ENCODE data around the gene MANBA.
"Not testable (repeated sequence)": the region's sequence is repeated elsewhere in the genome, so short reads cannot be mapped to it uniquely, and the experiment has no call there.

Gene MANBA

DNA sequence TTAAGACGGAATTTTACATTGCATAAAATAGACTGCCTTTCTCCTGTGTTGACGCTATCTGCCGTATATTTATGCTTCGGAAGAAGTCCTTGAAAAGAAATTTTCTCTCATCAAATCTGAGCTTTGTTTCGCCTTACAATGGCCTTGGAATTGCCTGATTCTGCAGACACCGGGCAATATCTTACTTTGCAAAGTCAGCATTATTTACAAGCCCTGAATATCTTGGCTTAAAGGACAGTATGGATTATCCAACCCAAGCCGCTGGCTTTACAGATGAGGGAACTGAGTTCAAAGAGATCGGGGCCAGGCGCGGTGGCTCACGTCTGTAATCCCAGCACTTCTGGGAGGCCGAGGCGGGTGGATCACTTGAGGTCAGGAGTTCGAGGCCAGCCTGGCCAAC is 1.1 kb upstream of the MANBA start:
- no peak for DNase-seq (ENCODE audit: low read depth)

GRCh38 chr4:102761296-102761701 is 531 bp upstream of the MANBA start:
- no peak for DNase-seq (ENCODE audit: low read depth)

DNA sequence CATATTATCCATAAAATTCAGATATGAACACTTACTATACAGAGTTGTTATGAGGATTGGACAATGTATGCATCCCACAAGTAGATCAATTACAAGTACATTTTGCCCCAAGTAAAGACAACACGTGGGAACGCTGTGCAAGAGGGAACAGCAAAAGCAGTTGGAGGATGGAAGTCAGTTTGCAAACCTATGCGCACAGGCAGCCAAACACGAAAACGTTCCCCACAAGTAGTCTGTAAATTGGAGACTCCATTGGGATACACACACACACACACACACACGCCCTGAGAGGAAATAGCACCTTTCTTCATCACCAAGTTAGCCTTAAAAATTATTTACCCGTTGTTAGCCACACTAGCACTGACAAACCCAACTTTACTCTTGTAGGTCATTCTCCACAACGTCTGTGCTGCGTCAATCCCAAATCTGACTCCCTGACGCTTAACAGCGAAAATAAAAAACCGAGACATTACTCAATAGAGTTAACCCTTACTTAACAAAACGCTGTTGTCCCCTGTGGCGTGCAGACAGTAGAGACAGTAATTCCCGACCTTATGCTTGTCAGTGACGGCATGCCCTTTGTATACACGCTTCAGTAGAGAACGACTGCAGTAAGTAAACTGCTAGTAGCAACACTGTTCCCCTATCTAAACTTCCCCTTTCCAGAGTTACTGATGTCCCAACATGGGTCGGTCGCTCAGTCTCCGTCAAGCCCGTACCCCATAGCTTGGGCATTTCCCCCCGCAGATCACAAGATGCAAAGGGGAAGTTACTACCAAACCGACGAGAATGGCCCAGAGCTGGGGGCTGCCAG is 730 bp downstream of the MANBA start:
- no peak for DNase-seq (ENCODE audit: low read depth)

DNA sequence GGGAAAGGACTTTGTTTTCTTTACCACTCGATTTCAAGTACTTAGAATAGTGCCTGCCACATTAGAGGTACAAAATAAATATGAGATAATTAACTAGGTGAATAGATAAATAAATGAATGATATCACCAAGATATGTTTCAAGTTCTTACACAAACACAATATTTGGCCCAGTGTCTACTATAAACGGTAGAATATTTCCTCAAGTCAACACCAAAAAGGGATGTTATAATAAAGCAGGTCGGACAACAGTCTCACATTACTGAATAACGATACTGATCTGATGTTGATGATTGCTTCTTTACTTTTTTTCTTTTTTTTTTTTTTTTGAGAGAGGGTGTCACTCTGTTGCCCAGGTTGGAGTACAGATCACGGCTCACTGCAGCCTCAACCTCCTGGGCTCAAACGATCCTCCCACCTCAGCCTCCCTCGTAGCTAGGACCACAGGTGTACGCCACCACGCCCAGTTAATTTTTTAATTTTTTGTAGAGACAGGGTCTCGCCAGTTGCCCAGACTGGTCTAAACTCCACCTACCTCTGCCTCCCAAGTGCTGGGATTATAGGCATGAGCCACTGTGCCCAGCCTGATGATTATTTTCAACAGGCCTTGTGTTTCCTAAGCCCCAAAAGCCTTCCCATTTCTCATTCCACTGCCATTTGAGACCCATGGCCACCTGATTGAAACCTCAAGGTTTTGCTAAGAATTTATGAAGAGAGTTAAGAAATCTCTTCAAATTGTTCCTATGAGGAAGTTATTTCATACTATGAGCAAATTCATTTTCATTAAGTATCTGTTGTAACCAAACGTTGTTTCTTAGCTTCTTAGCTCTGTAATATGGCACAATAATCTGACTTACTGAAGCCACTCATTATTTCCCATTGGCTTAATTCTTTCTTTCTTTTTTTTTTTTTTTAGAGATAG is 2.3 kb downstream of the MANBA start:
- no peak for DNase-seq (ENCODE audit: low read depth)

- DNase-seq (ENCODE audit: low read depth): no peak
These were observed 3.1 kb downstream of the MANBA start for GRCh38 chr4:102757681-102758080.

DNA sequence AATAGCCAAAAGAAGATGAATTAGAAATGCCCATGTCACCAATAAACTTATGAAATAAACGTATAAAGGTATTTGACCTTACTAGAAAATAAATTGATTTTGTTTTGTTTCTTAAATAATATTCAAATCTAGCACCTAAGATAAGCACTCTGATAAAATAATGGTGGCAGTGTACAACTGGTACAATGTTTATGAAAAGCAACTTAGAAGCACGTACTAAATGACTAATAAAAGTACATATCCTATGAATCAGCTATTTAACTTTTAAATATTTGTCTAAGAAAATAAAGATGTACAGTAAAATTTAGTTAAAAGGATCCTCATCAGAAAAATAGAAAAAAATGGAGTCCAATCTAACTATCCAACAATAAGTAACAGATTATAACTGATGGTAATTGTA is 6.7 kb downstream of the MANBA start:
- no peak for DNase-seq (ENCODE audit: low read depth)

GRCh38 chr4:102751941-102752340 is 8.8 kb downstream of the MANBA start:
- no peak for DNase-seq (ENCODE audit: low read depth)

- not testable (repeated sequence) for DNase-seq (ENCODE audit: low read depth)
These were observed 17.4 kb downstream of the MANBA start for GRCh38 chr4:102743352-102743751.

- DNase-seq (ENCODE audit: low read depth): not testable (repeated sequence)
These were observed 22.0 kb downstream of the MANBA start for GRCh38 chr4:102738802-102739201.

- no peak for DNase-seq (ENCODE audit: low read depth)
These were observed 23.9 kb downstream of the MANBA start for GRCh38 chr4:102736636-102737549.

DNA sequence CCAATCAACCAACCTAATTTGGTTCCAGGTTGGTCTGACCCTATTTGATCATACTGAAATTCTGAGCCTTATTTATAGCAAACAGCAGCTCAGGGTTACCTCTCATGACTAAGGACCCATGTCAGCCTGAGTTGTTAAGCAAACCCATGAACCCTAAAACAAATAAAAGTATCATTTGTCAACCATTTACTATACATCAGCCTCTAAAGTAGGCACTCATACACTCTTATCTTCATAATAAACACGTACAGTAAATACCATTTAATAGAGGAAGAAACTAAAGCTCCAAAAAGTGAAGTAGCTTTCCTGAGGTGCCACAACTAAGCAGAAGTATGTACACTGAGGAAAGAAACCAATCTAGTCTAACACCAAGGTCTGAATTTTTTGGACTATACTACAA is 25.2 kb downstream of the MANBA start:
- no peak for DNase-seq (ENCODE audit: low read depth)

- no peak for DNase-seq (ENCODE audit: low read depth)
These were observed 26.0 kb downstream of the MANBA start for GRCh38 chr4:102734591-102735385.

DNA sequence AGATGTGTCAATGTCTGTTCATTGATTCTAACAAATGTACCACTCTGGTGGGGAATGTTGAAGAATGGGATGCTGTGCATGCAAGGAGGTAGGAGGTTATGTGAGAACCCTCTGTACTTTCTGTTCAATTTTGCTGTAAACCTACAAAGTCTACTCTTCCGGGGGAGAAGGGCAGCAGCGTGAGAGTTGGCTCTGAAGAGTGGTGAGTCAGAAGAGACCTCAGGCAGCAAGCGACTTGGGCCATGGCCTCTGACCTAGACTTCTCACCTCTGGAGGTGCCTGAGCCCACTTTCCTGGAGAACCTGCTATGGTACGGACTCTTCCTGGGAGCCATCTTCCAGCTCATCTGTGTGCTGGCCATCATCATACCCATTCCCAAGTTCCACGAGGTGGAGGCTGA is 26.7 kb downstream of the MANBA start:
- no peak for DNase-seq (ENCODE audit: low read depth)

- DNase-seq (ENCODE audit: low read depth): no peak
These were observed 27.7 kb downstream of the MANBA start for GRCh38 chr4:102733084-102733483.

DNA sequence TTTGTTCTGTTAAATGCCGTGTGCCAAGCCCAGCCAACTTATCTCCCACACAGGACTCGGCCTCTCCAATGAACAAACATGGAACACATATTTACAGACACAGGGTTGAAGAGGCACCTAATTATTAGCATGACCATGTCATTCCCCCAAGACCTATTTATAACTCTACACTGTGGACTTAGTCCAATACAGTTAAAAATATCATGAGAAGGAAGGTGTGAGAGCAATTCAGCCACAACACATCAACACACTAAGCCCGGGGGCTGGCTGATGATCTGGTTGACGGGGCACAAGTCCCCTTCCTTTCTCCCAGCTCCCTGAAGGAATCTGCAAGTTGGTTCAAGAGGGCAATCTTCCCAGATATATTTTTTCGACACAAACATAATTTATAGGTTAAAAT is 28.1 kb downstream of the MANBA start:
- no peak for DNase-seq (ENCODE audit: low read depth)

- DNase-seq (ENCODE audit: low read depth): no peak
These were observed 29.7 kb downstream of the MANBA start for GRCh38 chr4:102730968-102731533.

DNA sequence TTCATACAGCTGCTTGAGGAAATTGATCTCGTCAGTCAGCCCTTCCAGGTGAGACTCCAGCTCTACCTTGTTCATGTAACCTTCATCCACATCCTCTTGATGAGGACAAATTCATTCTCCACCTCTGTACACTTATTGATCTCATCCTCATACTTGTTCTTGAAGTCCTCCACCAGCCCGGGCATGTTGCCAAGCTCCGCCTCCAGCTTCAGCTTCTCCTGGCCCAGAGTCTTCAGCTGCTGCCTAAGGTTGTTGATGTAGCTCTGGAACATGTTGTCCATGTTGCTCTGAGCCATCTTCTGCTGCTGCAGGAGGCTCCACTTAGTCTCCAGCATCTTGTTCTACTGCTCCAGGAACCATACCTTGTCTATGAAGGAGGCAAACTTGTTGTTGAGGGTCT is 31.3 kb downstream of the MANBA start:
- DNase-seq (ENCODE audit: low read depth): not testable (repeated sequence)

- not testable (repeated sequence) for DNase-seq (ENCODE audit: low read depth)
These were observed 33.8 kb downstream of the MANBA start for GRCh38 chr4:102726919-102727318.

GRCh38 chr4:102726068-102726467 is 34.7 kb downstream of the MANBA start:
- no peak for DNase-seq (ENCODE audit: low read depth)

GRCh38 chr4:102725229-102725628 is 35.5 kb downstream of the MANBA start:
- no peak for DNase-seq (ENCODE audit: low read depth)

DNA sequence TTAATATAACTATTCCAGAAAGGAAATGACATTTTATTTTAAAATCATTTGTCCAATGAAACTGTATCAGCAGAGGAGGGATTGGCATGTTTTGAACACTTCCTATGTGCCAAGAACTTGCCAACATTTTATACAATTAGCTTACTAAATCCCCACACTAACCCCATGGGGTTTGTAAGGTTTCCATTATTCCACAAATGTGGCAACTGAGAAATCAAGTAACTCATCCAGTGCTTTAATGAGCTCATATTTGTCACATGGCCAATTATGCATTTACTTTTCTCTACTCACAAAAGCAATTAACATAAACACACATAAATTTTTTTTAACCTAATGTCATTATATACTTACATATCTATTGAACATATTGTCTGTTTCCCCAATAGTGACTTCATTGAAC is 37.3 kb downstream of the MANBA start:
- no peak for DNase-seq (ENCODE audit: low read depth)

All from stimulated activated CD8-positive, alpha-beta memory T cell treated with anti-CD3 and anti-CD28 coated beads, Interleukin-15, amount 100 ng/mL, for 24 hours (primary cell).